ENCODE results near the gene ANKRD12.

Gene ANKRD12

DNA sequence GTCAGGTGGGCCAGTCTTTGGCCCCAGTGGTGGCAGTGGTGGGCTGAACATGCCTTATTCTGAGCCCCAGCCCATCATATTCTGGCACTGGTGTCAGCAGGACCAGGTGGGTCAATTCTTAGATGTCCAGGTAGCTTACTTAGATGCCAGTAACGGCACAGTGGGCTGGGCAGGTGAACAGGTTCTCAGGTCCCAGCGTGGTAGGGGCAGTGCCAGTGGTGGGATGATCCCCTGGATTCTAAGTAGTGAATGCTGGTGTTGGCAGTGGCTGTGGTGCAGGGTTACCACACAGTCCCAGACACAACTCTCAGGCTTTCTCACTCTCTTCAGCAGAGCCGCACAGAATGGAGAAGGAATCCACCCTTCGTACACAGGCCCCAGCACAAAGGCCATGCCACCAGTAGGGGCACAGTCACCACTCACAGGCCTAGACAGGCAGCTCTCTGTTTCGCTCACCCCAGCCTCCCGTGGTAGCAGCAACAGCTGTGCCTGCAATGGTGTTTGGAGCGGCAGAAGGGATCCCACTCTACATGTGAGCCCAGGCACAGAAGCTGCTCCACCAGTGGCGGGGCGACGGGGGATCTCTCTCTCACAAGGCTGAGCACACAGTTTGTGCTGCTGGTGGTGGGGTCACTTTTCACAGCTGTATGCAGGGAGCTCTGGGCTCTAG is 97.3 kb downstream of the ANKRD12 start:
- no peak for TF ChIP-seq SPI1 (IDR thresholded peaks at IDR 0.05; ENCODE audit: low read depth, low read length)
- DNase-seq (ENCODE audit: insufficient read length, low spot score) (no peak), FAIRE-seq (no peak)

DNA sequence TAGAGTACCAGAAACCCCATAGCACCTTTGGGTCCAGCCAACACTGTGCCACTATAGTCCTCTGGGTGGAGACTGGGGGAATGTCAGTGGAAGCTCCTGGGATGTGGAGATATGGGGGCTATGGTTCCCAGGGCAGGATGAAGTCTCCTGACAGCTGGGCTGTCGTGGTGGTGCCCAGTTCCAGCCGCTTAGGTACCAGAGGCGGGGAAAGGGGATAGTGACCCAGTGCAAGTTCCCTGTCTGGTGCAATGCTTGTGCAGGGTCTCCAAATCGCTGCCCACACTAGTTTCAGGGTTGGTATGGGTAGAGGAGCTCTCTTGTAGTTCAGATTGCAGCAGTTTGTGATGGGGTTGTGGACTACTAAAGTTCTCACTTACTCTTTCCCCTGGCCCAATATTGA is 97.9 kb downstream of the ANKRD12 start:
- DNase-seq (ENCODE audit: insufficient read length, low spot score) = no peak
- no peak for TF ChIP-seq PAX5 (IDR thresholded peaks at IDR 0.05; ENCODE audit: insufficient read depth, low read length, severe bottlenecking)
- FAIRE-seq = no peak

DNA sequence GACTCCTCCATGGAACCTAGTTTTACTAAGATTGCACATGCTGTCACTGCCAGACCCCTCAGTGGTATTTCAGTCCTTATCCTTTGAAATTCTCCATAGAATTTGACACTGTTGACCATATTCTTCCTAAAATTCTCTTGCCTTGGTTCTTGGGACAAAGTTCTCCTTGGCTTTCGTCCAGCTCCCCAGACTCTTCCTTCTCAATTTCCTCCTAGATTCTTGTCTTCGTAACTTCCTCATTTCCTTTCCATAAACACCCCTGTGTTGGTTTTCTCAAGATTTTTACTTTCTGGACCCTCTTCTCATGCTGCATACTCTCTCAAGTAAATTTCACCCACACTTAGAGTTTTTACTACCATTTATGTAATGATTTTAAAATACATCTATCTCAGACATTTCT is 101.4 kb downstream of the ANKRD12 start:
- FAIRE-seq (no peak), DNase-seq (ENCODE audit: insufficient read length, low spot score) (no peak)
- TF ChIP-seq POU2F2 (IDR thresholded peaks at IDR 0.05; ENCODE audit: low read depth, low read length) = no peak
- TF ChIP-seq POLR2AphosphoS5 (IDR thresholded peaks at IDR 0.05; ENCODE audit: low read depth, low read length) = no peak
- no peak for TF ChIP-seq POLR2A (IDR thresholded peaks at IDR 0.05; ENCODE audit: low read depth, low read length)
- TF ChIP-seq PAX5 (IDR thresholded peaks at IDR 0.05; ENCODE audit: insufficient read depth, low read length, severe bottlenecking) = no peak
- no peak for TF ChIP-seq SPI1 (IDR thresholded peaks at IDR 0.05; ENCODE audit: low read depth, low read length)
- TF ChIP-seq TAF1 (IDR thresholded peaks at IDR 0.05; ENCODE audit: low read depth, low read length) = no peak

DNA sequence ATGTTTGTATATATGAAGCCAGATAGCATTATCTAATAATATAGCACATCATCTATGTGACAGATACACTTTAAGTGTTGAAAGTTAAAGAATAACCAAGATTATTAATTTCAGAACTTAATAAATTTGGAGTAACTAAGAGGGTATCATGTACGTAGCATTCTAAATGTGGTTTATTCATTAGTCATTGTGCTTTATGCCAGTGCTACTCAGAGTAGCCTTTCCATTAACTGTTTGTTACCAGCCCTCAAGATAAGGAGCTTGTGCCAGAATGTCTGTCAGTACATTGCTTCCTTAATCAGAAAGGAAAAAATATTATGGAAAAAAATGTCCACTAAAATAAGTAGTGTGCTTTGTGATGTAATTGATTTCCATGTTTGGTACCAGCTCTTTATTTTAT is 103.1 kb downstream of the ANKRD12 start:
- FAIRE-seq = no peak
- DNase-seq (ENCODE audit: insufficient read length, low spot score) = no peak
- no peak for TF ChIP-seq TAF1 (IDR thresholded peaks at IDR 0.05; ENCODE audit: low read depth, low read length)
- no peak for TF ChIP-seq POLR2AphosphoS5 (IDR thresholded peaks at IDR 0.05; ENCODE audit: low read depth, low read length)
- TF ChIP-seq POU2F2 (IDR thresholded peaks at IDR 0.05; ENCODE audit: low read depth, low read length) = no peak
- TF ChIP-seq SPI1 (IDR thresholded peaks at IDR 0.05; ENCODE audit: low read depth, low read length) = no peak
- no peak for TF ChIP-seq POLR2A (IDR thresholded peaks at IDR 0.05; ENCODE audit: low read depth, low read length)
- no peak for TF ChIP-seq PAX5 (IDR thresholded peaks at IDR 0.05; ENCODE audit: insufficient read depth, low read length, severe bottlenecking)

DNA sequence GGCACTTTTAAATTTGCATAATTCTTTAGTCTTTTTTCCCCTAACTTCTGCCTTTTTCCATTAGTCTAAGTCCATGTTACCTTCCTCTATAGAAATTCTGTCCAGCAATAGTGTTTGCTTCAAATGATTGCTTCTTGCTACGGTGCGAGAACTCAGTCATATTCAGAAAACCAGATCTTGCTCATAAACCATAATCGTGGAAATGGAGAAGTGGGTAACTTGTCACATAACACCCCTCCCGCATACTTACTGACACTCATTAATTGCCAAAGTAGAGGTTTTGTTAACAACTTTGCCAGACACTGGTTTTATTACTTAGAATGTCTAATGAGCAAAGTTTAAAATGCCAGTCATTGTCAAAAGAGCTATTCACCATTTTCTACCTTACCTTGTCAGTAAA is 103.7 kb downstream of the ANKRD12 start:
- FAIRE-seq (no peak), DNase-seq (ENCODE audit: insufficient read length, low spot score) (no peak)
- TF ChIP-seq POU2F2 (IDR thresholded peaks at IDR 0.05; ENCODE audit: low read depth, low read length) (no peak), SPI1 (IDR thresholded peaks at IDR 0.05; ENCODE audit: low read depth, low read length) (peak; percentile 93)

DNA sequence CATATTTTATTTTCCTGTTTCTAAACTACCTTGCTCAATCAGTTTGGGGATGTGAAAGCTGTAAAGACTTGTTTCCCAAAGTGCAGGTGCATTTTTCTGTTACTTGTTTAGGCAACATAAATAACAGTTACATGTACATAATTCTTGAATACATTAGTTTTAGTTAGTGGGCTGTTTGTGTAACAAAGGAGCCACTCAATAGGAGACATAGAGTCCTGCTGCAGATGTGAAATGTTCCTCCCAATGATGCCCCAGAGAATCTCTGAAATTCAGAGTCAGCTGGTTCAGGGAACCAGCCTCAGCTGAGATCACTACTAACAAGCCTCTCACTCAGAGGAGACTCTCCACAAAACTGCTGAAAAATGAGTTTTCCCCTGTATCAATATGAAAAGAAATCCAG is 106.4 kb downstream of the ANKRD12 start:
- FAIRE-seq (no peak), DNase-seq (ENCODE audit: insufficient read length, low spot score) (no peak)
- TF ChIP-seq SPI1 (IDR thresholded peaks at IDR 0.05; ENCODE audit: low read depth, low read length) (peak; percentile 42), POLR2A (IDR thresholded peaks at IDR 0.05; ENCODE audit: low read depth, low read length) (no peak), PAX5 (IDR thresholded peaks at IDR 0.05; ENCODE audit: insufficient read depth, low read length, severe bottlenecking) (no peak)

DNA sequence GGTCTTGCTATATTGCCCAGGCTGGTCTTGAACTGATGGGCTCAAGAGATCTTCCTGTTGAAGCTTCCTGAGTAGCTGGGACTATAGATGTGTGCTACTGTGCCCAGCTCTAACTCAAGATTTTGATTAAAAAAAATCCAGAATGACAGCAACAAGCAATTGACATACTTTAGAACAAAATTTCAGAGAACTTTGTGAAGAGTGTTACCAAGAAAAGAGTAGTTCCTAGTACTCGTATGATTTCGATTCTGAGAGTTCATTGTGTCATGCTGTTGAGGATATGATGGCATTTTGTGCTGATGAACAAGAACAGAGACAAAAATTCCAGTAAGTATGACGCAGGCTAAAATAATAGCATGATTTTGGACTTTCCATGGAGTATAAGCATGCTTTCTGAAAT is 107.8 kb downstream of the ANKRD12 start:
- FAIRE-seq (no peak), DNase-seq (ENCODE audit: insufficient read length, low spot score) (no peak)
- TF ChIP-seq PAX5 (IDR thresholded peaks at IDR 0.05; ENCODE audit: insufficient read depth, low read length, severe bottlenecking) = no peak
- no peak for TF ChIP-seq TAF1 (IDR thresholded peaks at IDR 0.05; ENCODE audit: low read depth, low read length)
- TF ChIP-seq POLR2A (IDR thresholded peaks at IDR 0.05; ENCODE audit: low read depth, low read length) = no peak
- no peak for TF ChIP-seq POLR2AphosphoS5 (IDR thresholded peaks at IDR 0.05; ENCODE audit: low read depth, low read length)
- no peak for TF ChIP-seq POU2F2 (IDR thresholded peaks at IDR 0.05; ENCODE audit: low read depth, low read length)
- no peak for TF ChIP-seq SPI1 (IDR thresholded peaks at IDR 0.05; ENCODE audit: low read depth, low read length)

DNA sequence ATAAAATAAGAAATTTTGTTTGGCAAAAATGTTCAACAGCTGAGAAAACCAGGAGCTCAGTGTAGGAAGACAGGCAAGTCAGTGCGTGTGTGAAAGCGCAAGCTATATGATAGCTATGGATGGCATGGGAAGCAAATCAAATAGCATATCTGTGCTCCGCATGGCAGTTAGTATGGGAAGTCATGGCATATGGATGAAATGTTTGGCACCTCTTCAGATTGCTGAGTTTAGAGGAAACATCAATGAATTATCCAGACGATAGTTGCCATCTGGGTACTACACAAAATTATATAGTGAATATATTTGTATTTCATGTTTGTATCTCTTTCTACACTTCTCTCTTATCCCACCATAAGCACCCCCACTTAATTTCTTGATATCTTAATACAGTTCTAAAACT is 112.1 kb downstream of the ANKRD12 start:
- DNase-seq (ENCODE audit: insufficient read length, low spot score) (no peak), FAIRE-seq (no peak)
- no peak for TF ChIP-seq SPI1 (IDR thresholded peaks at IDR 0.05; ENCODE audit: low read depth, low read length)
- no peak for TF ChIP-seq PAX5 (IDR thresholded peaks at IDR 0.05; ENCODE audit: insufficient read depth, low read length, severe bottlenecking)
- no peak for TF ChIP-seq TAF1 (IDR thresholded peaks at IDR 0.05; ENCODE audit: low read depth, low read length)

DNA sequence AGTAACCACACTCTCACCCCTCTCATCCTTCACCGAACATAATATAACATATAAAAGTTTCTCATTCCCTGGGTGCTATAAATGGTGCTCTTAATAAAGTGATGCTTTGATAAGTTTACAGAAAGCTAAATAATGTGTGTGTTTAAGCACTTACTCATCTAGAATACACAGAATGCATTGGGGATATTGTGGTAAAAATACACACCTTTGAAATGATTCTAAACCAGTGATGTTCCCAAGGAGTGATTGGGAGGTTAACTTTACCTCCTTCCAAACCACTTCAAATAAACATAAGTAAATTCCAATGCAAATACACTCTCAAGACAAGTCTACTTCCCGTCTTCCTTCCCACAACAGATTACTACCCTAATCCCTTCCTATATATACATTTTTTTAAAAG is 112.7 kb downstream of the ANKRD12 start:
- no peak for TF ChIP-seq PAX5 (IDR thresholded peaks at IDR 0.05; ENCODE audit: insufficient read depth, low read length, severe bottlenecking)
- TF ChIP-seq POU2F2 (IDR thresholded peaks at IDR 0.05; ENCODE audit: low read depth, low read length) = no peak
- TF ChIP-seq POLR2A (IDR thresholded peaks at IDR 0.05; ENCODE audit: low read depth, low read length) = no peak
- TF ChIP-seq SPI1 (IDR thresholded peaks at IDR 0.05; ENCODE audit: low read depth, low read length) = no peak
- TF ChIP-seq TAF1 (IDR thresholded peaks at IDR 0.05; ENCODE audit: low read depth, low read length) = no peak
- no peak for TF ChIP-seq POLR2AphosphoS5 (IDR thresholded peaks at IDR 0.05; ENCODE audit: low read depth, low read length)
- no peak for FAIRE-seq
- no peak for DNase-seq (ENCODE audit: insufficient read length, low spot score)

DNA sequence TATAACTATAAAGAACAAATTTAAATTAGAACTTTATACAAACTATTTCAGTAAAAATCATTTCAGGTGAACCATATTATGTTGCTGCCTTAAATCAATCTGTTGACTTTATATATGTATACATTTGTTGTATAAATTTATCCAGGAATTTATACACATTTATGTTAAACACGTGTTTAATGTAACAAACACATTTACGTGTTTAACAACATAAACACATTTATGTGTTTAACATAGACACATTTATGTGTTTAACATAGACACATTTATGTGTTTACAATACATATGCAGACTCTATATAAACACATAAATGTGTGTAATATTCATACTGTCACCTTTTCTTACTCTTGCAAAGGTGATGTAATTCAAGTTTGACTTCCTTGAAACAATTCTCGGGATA is 122.6 kb downstream of the ANKRD12 start:
- FAIRE-seq (peak; percentile 50), DNase-seq (ENCODE audit: insufficient read length, low spot score) (no peak)
- no peak for TF ChIP-seq TAF1 (IDR thresholded peaks at IDR 0.05; ENCODE audit: low read depth, low read length)
- TF ChIP-seq POLR2AphosphoS5 (IDR thresholded peaks at IDR 0.05; ENCODE audit: low read depth, low read length) = no peak
- TF ChIP-seq SPI1 (IDR thresholded peaks at IDR 0.05; ENCODE audit: low read depth, low read length) = no peak
- TF ChIP-seq POLR2A (IDR thresholded peaks at IDR 0.05; ENCODE audit: low read depth, low read length) = no peak
- TF ChIP-seq PAX5 (IDR thresholded peaks at IDR 0.05; ENCODE audit: insufficient read depth, low read length, severe bottlenecking) = no peak
- no peak for TF ChIP-seq POU2F2 (IDR thresholded peaks at IDR 0.05; ENCODE audit: low read depth, low read length)
